ENCODE results near the gene GARRE1.
A peak's percentile ranks its signal among the peaks of the same experiment; 100 is the strongest.
"Not testable (repeated sequence)": the region's sequence is repeated elsewhere in the genome, so short reads cannot be mapped to it uniquely, and the experiment has no call there.

The GARRE1 gene

DNA sequence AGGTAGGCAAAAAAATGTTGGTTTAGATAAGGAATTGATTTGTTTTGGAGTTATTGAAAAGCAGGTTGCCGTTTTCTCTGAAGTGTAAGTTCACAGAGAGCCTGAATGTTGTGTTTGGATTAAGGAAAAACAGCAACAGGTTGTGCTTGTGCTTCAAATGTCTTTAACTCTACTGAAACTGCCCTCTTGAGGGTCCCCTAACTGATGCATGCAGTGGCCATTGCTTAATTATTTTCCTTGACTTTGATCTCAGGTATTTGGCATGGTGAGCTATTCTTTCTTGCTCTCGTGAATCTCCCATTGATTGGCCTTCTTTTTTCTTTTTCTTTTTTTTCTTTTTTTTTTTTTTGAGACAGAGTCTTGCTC lies 3.2 kb downstream of the GARRE1 start:
- no peak for DNase-seq (ENCODE audit: low read depth in 3 of 3)

DNA sequence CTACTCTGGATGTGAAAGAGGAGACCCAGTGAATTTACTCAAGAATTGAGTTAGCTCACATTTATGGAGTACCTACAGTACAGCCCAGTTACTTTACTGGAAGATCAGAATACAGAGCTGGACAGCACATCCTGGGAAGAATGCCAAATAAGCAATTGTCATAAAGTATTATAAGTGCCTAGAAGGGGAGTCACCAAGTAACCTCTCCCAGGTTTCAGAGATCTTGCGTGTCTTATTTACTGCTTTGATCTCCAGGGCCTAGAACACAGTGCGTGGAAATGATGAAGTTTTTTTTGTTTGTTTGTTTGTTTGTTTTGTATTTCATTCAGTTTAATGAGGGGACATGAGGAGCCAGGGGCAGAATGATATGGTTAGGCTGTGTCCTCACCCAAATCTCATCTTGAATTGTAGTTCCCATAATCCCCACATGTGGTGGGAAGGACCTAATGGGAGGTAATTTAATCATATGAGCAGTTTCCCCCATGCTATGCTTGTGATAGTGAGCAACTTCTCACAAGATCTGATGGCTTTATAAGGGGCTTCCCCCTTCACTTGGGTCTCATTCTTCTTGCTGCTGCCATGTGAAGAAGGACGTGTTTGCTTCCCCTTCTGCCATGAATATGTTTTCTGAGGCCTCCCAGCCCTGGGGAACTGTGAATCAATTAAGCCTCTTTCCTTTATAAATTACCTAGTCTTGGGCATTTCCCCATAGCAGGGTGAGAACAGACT lies 5.2 kb downstream of the GARRE1 start:
- no peak for DNase-seq (ENCODE audit: low read depth in 3 of 3)

DNA sequence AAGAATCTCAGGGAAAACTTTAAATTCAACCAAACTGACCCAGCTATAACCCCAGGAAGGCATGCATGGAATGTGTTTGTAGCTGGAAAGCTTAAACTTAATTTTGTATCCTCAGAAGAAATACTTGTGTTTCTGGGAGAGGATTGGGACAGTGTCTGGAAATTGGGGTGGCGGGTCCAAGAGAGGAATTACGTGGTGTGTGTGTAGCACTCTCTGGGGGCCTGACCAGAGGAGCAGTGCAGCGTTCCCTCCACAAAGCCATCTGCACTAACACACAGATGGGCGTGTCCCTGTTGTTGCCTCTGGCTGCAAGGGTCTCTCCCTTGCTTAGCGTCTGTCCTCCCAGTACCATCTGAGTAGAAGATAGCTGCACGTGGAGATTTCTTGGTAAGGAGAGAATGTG lies 6.4 kb downstream of the GARRE1 start:
- DNase-seq (ENCODE audit: low read depth in 3 of 3): no peak

- no peak for DNase-seq (ENCODE audit: low read depth in 3 of 3)
These were observed 7.2 kb downstream of the GARRE1 start for GRCh38 chr19:34261334-34262109.

- DNase-seq (ENCODE audit: low read depth in 3 of 3): no peak
These were observed 9.4 kb downstream of the GARRE1 start for GRCh38 chr19:34263745-34264237.

DNA sequence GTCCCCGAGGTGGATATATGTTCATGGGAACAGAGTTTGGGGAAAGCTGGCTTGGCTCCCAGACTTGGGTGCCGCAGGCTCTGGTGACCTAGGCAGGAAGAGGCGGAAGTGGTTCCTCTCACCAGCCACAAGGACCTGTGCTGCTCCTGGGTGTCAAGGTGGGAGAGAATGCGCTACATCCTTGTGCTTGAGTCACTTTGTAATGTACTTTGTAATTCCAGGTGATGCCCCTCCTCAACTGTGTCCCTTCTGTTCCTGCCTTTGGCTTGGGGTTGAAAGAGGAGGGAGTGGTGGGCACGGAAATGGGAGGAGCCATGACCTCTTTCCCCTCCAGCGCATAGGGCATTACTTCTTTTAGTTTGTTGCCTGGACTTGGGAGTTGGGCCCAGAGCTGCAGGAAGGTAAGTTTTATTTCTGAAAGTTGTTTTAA lies 10.9 kb downstream of the GARRE1 start:
- DNase-seq (ENCODE audit: low read depth in 3 of 3): no peak

- DNase-seq (ENCODE audit: low read depth in 3 of 3): no peak
These were observed 14.7 kb downstream of the GARRE1 start for GRCh38 chr19:34269081-34269480.

DNA sequence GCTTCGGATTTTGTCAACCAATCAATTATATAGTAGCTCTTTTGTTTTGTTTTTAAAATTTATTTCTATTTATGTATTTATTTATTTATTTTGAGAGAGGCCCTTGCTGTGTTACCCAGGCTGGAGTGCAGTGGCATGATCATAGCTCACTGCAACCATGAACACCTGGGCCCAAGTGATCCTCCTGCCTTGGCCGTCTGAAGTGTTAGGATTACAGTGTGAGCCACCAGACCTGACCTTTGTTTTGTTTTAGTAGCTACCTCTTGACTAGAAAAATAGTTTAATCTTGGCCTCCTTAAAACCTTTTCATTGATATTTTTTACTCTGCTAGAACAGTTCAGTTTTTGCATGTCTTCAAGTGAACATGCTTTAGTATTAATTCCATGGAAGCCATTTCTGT lies 15.1 kb downstream of the GARRE1 start:
- DNase-seq (ENCODE audit: low read depth in 3 of 3): no peak

DNA sequence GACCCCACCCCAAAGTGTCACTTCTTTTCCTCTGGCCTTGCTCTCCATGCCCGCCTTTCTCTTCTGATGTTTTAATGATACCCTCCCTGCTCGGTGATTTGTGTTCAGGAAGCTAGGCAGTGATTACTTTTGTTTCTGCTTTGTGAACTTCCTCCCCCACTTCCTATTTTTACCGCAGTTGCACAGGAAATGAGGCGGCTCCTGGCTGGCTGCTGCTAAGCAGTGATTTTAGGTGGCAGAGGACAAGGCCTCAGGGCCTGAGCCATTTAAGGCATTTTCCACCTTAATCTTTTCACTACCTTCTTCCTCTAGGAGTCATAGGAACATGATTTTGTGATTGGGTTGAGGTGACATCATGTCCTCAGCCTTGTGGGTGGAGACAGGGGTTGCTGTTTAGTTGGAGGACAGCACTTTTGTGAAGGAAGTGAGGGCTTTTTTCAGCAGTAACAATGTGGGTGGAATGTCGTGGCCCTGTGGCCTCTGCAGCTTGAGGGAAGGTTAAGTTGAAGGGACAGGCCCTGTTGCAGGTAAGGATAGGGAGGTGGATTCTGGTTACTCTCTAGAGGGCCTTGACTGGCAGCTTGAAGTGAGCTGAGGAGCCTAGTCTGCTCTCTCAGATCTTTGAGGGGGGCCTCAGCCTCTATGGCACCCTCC lies 15.7 kb downstream of the GARRE1 start:
- peak; percentile 35 to 48 (median 36) for DNase-seq (ENCODE audit: low read depth in 3 of 3)

GRCh38 chr19:34273121-34273520 lies 18.8 kb downstream of the GARRE1 start:
- no peak for DNase-seq (ENCODE audit: low read depth in 3 of 3)

DNA sequence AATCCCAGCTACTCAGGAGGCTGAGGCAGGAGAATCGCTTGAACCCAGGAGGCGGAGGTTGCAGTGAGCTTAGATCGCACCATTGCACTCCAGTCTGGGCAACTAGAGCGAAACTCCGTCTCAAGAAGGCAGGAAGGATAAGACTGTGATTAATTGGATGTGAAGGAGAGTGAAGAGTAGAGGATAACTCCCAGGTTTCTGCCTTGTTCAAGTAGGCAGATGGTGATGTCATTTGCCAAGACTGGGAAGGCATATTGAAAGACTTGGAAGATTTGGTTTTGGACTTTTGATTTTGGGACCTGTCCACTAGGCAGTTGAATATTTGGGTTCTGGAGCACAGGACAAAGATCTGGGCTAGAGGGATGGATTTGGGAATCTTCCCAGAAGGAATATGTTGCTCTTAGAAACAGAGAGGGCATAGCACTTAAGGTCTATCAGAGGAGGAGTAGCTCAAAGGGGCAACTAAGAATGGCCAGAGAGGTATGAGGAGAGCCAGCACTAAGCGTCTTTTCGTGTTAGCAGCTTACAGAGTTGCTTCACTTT lies 20.0 kb downstream of the GARRE1 start:
- no peak for DNase-seq (ENCODE audit: low read depth in 3 of 3)

- no peak for DNase-seq (ENCODE audit: low read depth in 3 of 3)
These were observed 20.7 kb downstream of the GARRE1 start for GRCh38 chr19:34274827-34275625.

GRCh38 chr19:34275705-34276104 lies 21.4 kb downstream of the GARRE1 start:
- no peak for DNase-seq (ENCODE audit: low read depth in 3 of 3)

GRCh38 chr19:34276614-34277013 lies 22.3 kb downstream of the GARRE1 start:
- no peak for DNase-seq (ENCODE audit: low read depth in 3 of 3)

GRCh38 chr19:34277244-34277643 lies 22.9 kb downstream of the GARRE1 start:
- no peak for DNase-seq (ENCODE audit: low read depth in 3 of 3)

DNA sequence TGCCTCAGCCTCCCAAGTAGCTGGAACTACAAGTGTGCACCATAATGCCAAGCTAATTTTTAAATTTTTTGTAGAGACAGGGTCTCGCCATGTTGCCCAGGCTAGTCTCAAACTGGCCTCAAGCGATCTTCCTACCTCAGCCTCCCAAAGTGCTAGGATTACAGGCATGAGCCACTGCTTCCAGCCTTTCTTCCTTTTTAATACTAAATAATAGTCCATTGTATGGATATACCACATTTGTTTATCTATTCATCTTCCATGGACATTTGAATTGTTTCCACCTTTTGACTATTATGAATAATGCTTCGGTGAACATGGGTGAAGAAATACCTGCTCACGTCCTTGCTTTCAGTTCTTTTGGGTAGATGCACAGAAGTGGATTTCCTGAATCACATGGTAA lies 24.4 kb downstream of the GARRE1 start:
- no peak for DNase-seq (ENCODE audit: low read depth in 3 of 3)

DNA sequence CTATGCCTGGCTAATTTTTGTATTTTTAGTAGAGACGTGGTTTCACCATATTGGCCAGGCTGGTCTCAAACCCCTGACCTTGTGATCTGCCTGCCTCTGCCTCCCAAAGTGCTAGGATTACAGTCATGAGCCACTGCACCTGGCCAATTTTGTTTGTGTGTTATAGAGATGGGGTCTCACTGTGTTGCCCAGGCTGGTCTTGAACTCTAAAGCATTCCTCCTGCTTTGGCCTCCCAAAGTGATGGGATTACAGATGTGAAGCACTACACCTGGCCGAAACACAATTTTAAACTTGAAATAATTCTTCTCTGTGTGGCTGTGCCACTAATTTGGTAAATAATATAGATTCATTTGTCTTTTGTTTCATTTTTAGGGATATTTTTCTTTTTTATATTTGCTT lies 27.1 kb downstream of the GARRE1 start:
- not testable (repeated sequence) for DNase-seq (ENCODE audit: low read depth in 3 of 3)

GRCh38 chr19:34282611-34283519 lies 28.5 kb downstream of the GARRE1 start:
- DNase-seq (ENCODE audit: low read depth in 3 of 3): no peak

DNA sequence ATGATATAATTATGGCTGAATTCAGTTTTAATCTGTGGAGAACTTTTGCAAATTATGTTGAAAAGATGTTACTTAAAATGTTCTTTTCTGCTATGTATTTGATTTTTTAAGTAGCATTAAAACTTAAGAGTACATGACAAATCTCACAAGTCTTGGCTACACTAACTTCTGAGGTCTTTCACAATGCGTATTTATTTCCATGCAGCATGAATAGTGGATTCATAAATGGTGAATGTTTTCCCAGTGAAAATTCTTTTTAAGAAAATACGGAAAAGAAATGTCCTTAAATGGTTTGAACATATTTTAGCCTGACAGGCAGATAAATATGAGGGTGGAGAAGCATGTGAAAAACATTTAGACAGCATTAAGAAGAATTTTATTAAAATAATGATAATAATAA lies 30.2 kb downstream of the GARRE1 start:
- DNase-seq (ENCODE audit: low read depth in 3 of 3): no peak

GRCh38 chr19:34287662-34288140 lies 33.3 kb downstream of the GARRE1 start:
- DNase-seq (ENCODE audit: low read depth in 3 of 3): no peak
